ENCODE measurements around the gene TMEM183A. TPM values are rescaled to one million over a fixed set of nuclear protein-coding genes. Genes with fewer than 3 reads are reported as not detected.

Gene TMEM183A
- total and polyA plus RNA-seq, 2 experiments from 2014 or later, result 55.1 to 128 TPM

- Mint-ChIP-seq H3K4me3 (peak within 1 kb of the TSS; percentile 84), H3K4me1 (peaks cover 13% of the 10 kb centered on the region)
- peak within 1 kb of the TSS; percentile 63 for H3K27ac ChIP-seq (ENCODE audit: low read depth)
Measured at GRCh38 chr1:202957733-202958543, 49.2 kb upstream of the TMEM183A start, which contains the start of gene ADIPOR1. TSS of gene ADIPOR1 (minus strand) at chr1:202958312. CDS start at chr1:202951070, 7,242 bp downstream.

More at GRCh38 chr1:202957733-202958543, 49.2 kb upstream of the TMEM183A start, which contains the start of gene ADIPOR1:
- H3K27ac Mint-ChIP-seq, result peak within 1 kb of the TSS; percentile 60; the same call in 1 of the 2 replicates
- H3K4me2 ChIP-seq, result peak within 1 kb of the TSS; percentile 96
- H3K4me1 ChIP-seq (ENCODE audit: insufficient read depth), result peaks cover 5% of the 10 kb centered on the region; the same call in 1 of the 2 replicates
- H3K4me3 ChIP-seq, result peak within 1 kb of the TSS; percentile 98
- H3K36me3 Mint-ChIP-seq (ENCODE audit: low read depth), result peaks cover 3% of the 10 kb centered on the region; the same call in 1 of the 3 replicates
- H3K9me2 ChIP-seq (ENCODE audit: insufficient read depth), result no peaks in the 10 kb centered on the region
- no peaks in the 10 kb centered on the region for H3F3A ChIP-seq (replicated peaks; ENCODE audit: low read depth)
- peaks cover 45% of the 10 kb centered on the region for H4K20me1 ChIP-seq (replicated peaks; ENCODE audit: insufficient read depth)
- H3K27me3 ChIP-seq (ENCODE audit: insufficient read depth), result no peaks in the 10 kb centered on the region
- ATAC-seq (peak; percentile 97), DNase-seq (ENCODE audit: low spot score) (peak; percentile 94)
- H3K9me3 Mint-ChIP-seq, result no peaks in the 10 kb centered on the region
- peak within 1 kb of the TSS; percentile 83 for H2AFZ ChIP-seq
- peaks cover 49% of the 10 kb centered on the region for H3K79me2 ChIP-seq (replicated peaks; ENCODE audit: insufficient read depth)
- H3K27me3 Mint-ChIP-seq (ENCODE audit: insufficient read depth, low read depth, poor library complexity), result peaks cover 7% of the 10 kb centered on the region
- TF ChIP-seq EZH2 (IDR thresholded peaks at IDR 0.05; ENCODE audit: low read depth, unreplicated experiment), result no peak
- no peak for TF ChIP-seq ZNF331 (CRISPR knock-in tag; IDR thresholded peaks at IDR 0.05; ENCODE audit: low read depth)
- TF ChIP-seq CTCF (conservative IDR thresholded peaks at IDR 0.05; ENCODE audit: low read depth in 2 of 2), result no peak
- TF ChIP-seq ZNF114 (CRISPR knock-in tag; IDR thresholded peaks at IDR 0.05), result no peak
- no peak for TF ChIP-seq ZNF462 (CRISPR knock-in tag; IDR thresholded peaks at IDR 0.05)
- TF ChIP-seq CREB1 (CRISPR knock-in tag; IDR thresholded peaks at IDR 0.05; ENCODE audit: low read depth), result peak; percentile 91
- no peak for TF ChIP-seq REST (IDR thresholded peaks at IDR 0.05; ENCODE audit: unreplicated experiment)
- peak; percentile 96 for TF ChIP-seq POLR2AphosphoS5 (IDR thresholded peaks at IDR 0.05; ENCODE audit: low read depth)
- TF ChIP-seq EZH2phosphoT487 (IDR thresholded peaks at IDR 0.05; ENCODE audit: unreplicated experiment), result no peak
- TF ChIP-seq STAT1 (IDR thresholded peaks at IDR 0.05; ENCODE audit: unreplicated experiment), result no peak
- TF ChIP-seq JUNB (IDR thresholded peaks at IDR 0.05; ENCODE audit: unreplicated experiment), result no peak
- peak; percentile 48; the same call in 1 of the 2 replicates for TF ChIP-seq ETS1 (IDR thresholded peaks at IDR 0.05)
- no peak for TF ChIP-seq NANOG (IDR thresholded peaks at IDR 0.05; ENCODE audit: borderline replicate concordance)
- H3K36me3 ChIP-seq (ENCODE audit: insufficient read depth), result no peaks in the 10 kb centered on the region
